ENCODE measurements around the gene AARS1. TPM values are rescaled to one million over a fixed set of nuclear protein-coding genes. Genes with fewer than 3 reads are reported as not detected.
"Not testable (repeated sequence)": the region's sequence is repeated elsewhere in the genome, so short reads cannot be mapped to it uniquely, and the experiment has no call there.

The AARS1 gene
- total and polyA plus RNA-seq, 2 donors from 2014 or later = 58.2 to 111 TPM

- FAIRE-seq = no peak
These were observed 21.8 kb downstream of the AARS1 start for GRCh38 chr16:70267516-70267915.

GRCh38 chr16:70259903-70260302 is 29.4 kb downstream of the AARS1 start:
- H3K27me3 ChIP-seq (ENCODE audit: control insufficient read depth, insufficient read depth, low read length); H3K4me1 ChIP-seq (ENCODE audit: control insufficient read depth in 2 of 3, insufficient read depth in 2 of 3, low read depth in 1 of 3, low read length in 3 of 3); DNase-seq; intact Hi-C loops (cut with DNase I); H3K9me3 ChIP-seq (ENCODE audit: control insufficient read depth in 2 of 3, insufficient read depth in 1 of 3, low read length in 3 of 3); H3K4me3 ChIP-seq (ENCODE audit: low read length in 3 of 3); FAIRE-seq; H3K27ac ChIP-seq (ENCODE audit: low read depth in 2 of 2, low read length in 2 of 2); H3K9ac ChIP-seq (ENCODE audit: low read length in 3 of 3): not testable (repeated sequence)
- peaks cover 7 to 67% (median 47%) of the 10 kb centered on the region in 3 donors for H3K36me3 ChIP-seq (ENCODE audit: control insufficient read depth in 2 of 3, insufficient read depth in 3 of 3, low read length in 3 of 3)

More at GRCh38 chr16:70267516-70267915, 21.8 kb downstream of the AARS1 start:
- peak; percentile 59 for TF ChIP-seq CTCF (IDR thresholded peaks at IDR 0.05; ENCODE audit: borderline replicate concordance, extremely low read depth, insufficient read depth)
- H3K4me3 ChIP-seq (ENCODE audit: low read length in 3 of 3) = no peak overlapping the region
- no peaks in the 10 kb centered on the region for H3K9me3 ChIP-seq (ENCODE audit: control insufficient read depth in 2 of 3, insufficient read depth in 1 of 3, low read length in 3 of 3)
- intact Hi-C loops (cut with DNase I) = no loop called here
- H3K36me3 ChIP-seq (ENCODE audit: control insufficient read depth in 2 of 3, insufficient read depth in 3 of 3, low read length in 3 of 3) = peaks cover 14 to 62% (median 42%) of the 10 kb centered on the region in 3 donors
- H3K9ac ChIP-seq (ENCODE audit: low read length in 3 of 3) = no peak overlapping the region
- no peaks in the 10 kb centered on the region for H3K4me1 ChIP-seq (ENCODE audit: control insufficient read depth in 2 of 3, insufficient read depth in 2 of 3, low read depth in 1 of 3, low read length in 3 of 3)
- DNase-seq = peak in 4 of 5 donors; percentile 37 to 75 (median 54)
- no peaks in the 10 kb centered on the region for H3K27me3 ChIP-seq (ENCODE audit: control insufficient read depth, insufficient read depth, low read length)
- no peak overlapping the region for H3K27ac ChIP-seq (ENCODE audit: low read depth in 2 of 2, low read length in 2 of 2)

GRCh38 chr16:70258946-70259345 is 30.4 kb downstream of the AARS1 start:
- FAIRE-seq (no peak), DNase-seq (no peak)
- Histone ChIP-seq H3K27ac (ENCODE audit: low read depth in 2 of 2, low read length in 2 of 2) (no peak overlapping the region), H3K4me3 (ENCODE audit: low read length in 3 of 3) (no peak overlapping the region), H3K9me3 (ENCODE audit: control insufficient read depth in 2 of 3, insufficient read depth in 1 of 3, low read length in 3 of 3) (no peaks in the 10 kb centered on the region), H3K27me3 (ENCODE audit: control insufficient read depth, insufficient read depth, low read length) (no peaks in the 10 kb centered on the region), H3K36me3 (ENCODE audit: control insufficient read depth in 2 of 3, insufficient read depth in 3 of 3, low read length in 3 of 3) (peaks cover 7 to 68% (median 51%) of the 10 kb centered on the region in 3 donors), H3K9ac (ENCODE audit: low read length in 3 of 3) (no peak overlapping the region), H3K4me1 (ENCODE audit: control insufficient read depth in 2 of 3, insufficient read depth in 2 of 3, low read depth in 1 of 3, low read length in 3 of 3) (no peaks in the 10 kb centered on the region)
- no peak for TF ChIP-seq CTCF (IDR thresholded peaks at IDR 0.05; ENCODE audit: borderline replicate concordance, extremely low read depth, insufficient read depth)
- intact Hi-C loops (cut with DNase I) = no loop called here

- no peak for DNase-seq
- no peak for FAIRE-seq
- no peak overlapping the region for H3K9ac ChIP-seq (ENCODE audit: low read length in 3 of 3)
- no peaks in the 10 kb centered on the region for H3K9me3 ChIP-seq (ENCODE audit: control insufficient read depth in 2 of 3, insufficient read depth in 1 of 3, low read length in 3 of 3)
- intact Hi-C loops (cut with DNase I) = no loop called here
- H3K27ac ChIP-seq (ENCODE audit: low read depth in 2 of 2, low read length in 2 of 2) = no peak overlapping the region
- peaks cover 6 to 68% (median 60%) of the 10 kb centered on the region in 3 donors for H3K36me3 ChIP-seq (ENCODE audit: control insufficient read depth in 2 of 3, insufficient read depth in 3 of 3, low read length in 3 of 3)
- TF ChIP-seq CTCF (IDR thresholded peaks at IDR 0.05; ENCODE audit: borderline replicate concordance, extremely low read depth, insufficient read depth) = no peak
- no peak overlapping the region for H3K4me3 ChIP-seq (ENCODE audit: low read length in 3 of 3)
- no peaks in the 10 kb centered on the region for H3K27me3 ChIP-seq (ENCODE audit: control insufficient read depth, insufficient read depth, low read length)
- H3K4me1 ChIP-seq (ENCODE audit: control insufficient read depth in 2 of 3, insufficient read depth in 2 of 3, low read depth in 1 of 3, low read length in 3 of 3) = no peaks in the 10 kb centered on the region
These were observed 31.2 kb downstream of the AARS1 start for GRCh38 chr16:70258065-70258464.
